Head of caudate nucleus (tissue), 42 donors: ENCODE results near the gene BLCAP.

ENCODE experiments used
- DNase-seq, 42 donors: peaks; one replicate each; pipeline versions ENCODE4 v3.0.0 to v3.0.0-alpha.2; 2020 to 2021; ENCODE audit warnings: mixed read lengths in 7 of 42
- intact Hi-C: fragments of 100-400 bp; cut with DNase I; formaldehyde crosslinking; loops from one replicate; pipeline ENCODE4 v1.15.0; 2022

BLCAP gene

DNA sequence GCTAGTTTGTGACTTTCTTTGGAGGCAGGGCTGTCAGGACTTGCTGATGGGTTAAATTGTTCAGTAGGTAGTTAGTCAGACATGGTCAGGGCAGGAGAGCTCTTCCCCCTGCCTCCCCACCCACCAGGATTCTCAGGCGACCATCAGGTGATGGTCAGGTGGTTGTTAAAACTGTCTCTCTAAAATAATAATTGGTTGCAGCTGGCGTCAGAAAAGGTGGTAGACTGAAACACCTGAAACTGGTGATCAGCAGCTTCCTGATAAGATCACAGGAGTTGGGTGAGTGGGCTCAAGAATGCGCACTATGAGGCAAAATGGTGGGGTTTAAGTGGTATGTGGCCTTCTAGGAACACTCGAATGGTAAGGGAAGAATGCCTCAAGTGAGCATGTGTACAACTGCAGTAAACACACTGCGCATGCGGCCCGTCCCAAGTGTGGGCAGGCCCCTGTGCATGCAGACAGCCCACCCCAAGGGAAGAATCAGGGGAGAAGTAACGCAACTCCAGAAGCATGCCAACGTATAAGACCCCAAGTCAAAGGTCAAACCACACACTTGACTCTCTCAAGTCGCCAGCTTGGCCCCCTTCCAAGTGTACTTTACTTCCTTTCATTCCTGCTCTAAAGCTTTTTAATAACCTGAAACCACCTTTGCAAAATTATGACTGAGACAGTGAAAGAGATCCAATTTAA is 7.9 kb upstream of the BLCAP start:
- DNase-seq = peak in 1 of 42 donors; percentile 35
- intact Hi-C loops = no loop called here

DNA sequence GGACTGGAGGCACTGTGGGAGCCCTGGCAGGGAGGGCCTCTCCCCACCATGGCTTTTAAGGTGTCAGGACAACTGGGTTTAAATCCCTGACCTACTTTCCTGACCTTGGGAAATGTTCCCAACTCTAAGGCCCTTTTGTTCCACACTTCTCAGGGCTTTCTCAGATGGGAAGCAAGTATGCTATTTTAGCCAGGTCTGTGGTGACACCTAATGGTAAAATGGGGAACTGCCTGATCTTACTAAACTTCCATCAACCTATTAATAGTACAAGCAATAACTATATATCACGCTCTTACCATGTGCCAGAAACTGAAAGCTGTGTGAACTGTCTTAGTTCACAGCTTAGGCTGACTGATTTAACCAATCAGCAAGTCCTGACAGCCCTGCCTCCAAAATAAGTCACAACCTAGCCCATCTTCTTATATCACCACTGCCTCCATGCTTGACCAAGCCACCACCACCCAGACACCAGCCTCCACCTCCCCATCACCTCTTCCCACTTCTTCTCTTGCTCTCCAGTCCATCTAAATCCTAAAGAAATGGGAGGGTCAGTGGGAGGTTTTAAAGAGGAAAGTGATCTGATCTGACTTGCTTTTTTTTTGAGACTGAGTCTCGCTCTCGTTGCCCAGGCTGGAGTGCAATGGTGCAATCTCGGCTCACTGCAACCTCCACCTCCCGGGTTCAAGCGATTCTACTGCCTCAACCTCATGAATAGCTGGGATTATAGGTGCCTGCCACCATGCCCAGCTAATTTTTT is 6.9 kb upstream of the BLCAP start:
- peak in 26 of 42 donors; percentile 11 to 87 (median 69) for DNase-seq
- intact Hi-C loops = loop anchor here (5.0 kb wide), 2 partner anchors 267 to 337 kb away; no protein-coding TSS in a partner anchor

DNA sequence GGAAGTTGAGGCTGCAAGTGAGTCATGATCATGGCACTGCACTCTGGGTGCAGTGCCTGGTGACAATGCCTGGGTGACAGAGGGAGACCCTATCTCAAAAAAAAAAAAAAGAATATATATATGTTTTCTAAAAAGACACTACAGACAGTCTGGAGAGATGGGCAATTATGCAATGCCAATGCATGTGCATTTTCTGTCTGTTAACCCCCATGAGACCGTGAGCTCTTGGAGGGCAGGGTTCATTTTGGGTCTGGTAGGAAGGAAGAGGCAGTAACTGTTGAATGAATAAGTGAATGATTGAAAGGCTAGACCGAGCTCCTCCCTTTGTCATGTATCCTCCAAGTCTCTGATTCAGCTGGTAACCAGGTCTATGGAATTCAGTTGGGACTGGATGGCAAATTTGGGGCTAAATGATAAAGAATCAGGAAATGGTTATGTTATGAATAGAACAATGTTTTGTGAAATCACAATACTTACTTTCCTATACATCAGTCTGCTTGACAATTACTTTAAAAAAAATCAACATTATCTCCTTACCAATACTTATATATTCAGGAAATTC is 5.6 kb upstream of the BLCAP start:
- DNase-seq = no peak
- intact Hi-C loops = loop anchor here (5.0 kb wide), 2 partner anchors 266 to 336 kb away; no protein-coding TSS in a partner anchor

DNA sequence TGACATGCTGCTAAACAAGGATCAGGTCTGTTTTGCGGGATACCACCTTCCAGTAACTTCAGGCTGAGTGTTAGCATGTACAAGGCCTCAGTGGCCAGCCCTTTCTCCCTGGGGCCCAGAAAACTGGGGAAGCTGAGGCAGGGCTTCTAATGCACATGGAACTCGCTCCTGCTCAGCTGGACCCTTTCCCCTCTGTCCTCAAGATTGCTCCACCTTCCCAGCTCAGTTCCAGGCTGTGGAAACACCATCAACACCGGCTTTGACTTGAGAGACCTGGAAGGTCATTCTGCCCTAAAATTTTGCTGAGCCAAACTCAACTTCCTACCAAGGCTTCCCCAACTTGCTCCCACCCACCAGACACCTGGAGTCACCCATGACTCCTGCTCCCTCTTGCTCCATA is 4.2 kb upstream of the BLCAP start:
- peak in 3 of 42 donors; percentile 4 to 11 (median 5) for DNase-seq
- intact Hi-C loops = loop anchor here (5.0 kb wide), 2 partner anchors 265 to 335 kb away; no protein-coding TSS in a partner anchor

DNA sequence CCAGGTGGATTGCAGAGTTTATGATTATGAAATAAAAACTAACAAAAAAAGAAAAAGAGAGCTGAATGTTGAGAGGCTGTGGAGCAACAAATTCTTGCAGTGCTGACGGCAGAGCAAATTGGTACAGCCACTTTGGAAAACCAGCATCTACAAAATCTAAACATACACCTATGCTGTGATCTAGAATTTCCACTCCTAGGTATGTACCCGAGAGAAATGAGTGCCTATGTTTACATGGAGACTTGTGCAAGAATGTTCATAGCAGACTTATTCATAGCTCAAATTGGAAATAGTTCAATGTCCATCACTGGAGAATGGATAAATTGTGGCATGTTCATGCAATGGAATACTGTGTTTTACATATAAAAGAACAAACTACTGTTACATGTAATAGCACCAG is 3.0 kb upstream of the BLCAP start:
- DNase-seq = peak in 1 of 42 donors; percentile 8
- intact Hi-C loops = loop anchor here (5.0 kb wide), 2 partner anchors 263 to 333 kb away; no protein-coding TSS in a partner anchor

DNA sequence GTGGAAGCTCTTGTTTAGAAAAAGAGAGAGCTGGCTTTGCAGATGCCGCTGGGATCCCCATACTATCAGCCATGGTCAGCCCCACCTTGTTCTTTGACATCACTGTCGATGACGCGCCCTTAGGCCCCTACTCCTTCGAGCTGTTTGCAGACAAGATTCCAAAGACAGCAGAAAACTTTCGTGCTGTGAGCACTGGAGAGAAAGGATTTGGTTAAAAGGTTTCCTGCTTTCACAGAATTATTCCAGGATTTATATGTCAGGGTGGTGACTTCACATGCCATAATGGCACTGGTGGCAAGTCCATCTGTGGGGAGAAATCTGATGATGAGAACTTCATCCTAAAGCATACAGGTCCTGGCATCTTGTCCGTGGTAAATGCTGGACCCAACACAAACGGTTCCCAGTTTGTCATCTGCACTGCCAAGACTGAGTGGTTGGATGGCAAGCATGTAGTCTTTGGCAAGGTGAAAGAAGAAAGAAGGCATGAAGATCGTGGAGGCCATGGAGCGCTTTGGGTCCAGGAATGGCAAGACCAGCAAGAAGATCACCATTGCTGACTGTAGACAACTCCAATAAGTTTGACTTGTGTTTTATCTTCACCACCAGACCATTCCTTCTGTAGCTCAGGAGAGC is 2.4 kb upstream of the BLCAP start:
- peak in 4 of 42 donors; percentile 7 to 29 (median 16) for DNase-seq
- intact Hi-C loops = loop anchor here (5.0 kb wide), 2 partner anchors 263 to 333 kb away; no protein-coding TSS in a partner anchor

DNA sequence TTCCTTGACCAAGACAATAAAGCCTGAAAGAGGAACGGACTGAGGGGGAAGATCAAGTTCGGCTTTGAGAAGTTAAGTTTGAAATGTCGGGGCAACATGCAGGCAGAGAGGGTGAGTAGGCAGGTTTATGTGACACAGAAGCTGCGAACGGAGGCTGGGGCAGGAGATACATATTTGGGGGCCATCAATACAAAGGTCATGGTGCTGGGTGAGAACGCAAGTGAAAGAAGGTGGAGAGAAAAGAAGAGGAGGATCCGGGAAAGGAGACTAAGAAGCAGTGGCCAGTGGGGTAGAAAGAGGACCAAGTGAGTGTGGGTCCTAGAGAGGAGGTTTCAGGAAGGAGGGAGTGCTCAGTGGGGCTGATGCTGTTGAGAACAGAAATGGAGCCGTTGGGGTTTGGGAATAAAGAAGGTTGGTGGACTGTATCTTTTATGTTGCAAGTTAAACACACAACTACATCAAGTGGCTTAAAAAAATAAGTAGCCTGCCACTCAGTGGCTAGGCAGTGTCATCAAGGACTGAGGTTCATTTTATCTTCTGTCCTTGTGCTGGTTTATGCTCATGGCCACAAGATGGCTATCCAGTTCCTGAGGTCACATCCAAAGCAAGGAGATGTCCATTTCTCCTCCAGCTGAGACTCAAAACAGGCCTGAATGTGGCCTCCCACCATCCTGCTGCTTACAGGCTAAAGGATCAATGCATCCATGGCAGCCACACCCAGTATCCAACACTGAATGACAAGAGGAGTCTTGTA is 1.7 kb upstream of the BLCAP start:
- peak in 3 of 42 donors; percentile 17 to 22 (median 17) for DNase-seq
- intact Hi-C loops = no loop called here

DNA sequence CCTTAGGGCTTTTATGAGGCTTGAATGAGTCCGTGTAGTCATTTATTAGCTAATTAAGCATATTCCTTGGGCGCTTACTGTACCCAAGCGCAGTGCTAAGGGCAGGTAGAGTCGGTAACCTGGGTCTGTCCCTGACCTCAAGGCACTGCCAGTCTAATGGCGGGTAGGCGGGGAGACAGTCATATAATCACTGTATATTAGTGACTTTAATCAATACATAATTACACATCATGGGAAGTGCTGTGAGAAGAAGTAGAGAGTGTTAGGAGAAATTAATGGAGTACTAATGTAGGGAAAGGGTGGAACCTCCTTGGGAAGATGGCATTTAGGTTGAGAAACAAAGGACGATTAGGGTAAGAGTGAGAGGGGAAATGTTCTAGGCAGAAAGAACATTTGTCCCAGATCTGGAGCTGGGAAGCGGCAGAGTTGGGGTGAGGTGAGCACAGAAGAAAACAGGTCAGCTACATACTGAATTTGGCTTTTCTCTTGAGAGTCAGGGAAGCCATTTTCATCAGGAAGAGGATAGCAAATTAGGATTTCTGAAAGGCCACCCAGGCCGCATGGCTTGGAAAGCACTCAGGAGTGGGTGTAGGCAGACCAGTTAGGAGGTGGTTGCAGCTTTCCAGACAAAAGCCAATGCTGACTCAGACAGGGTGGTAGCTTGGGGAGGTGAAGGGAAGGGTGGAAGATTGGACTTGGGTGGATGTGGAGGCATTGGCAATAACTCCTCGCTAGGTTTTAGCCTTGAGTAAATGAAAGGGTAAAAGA is 954 bp upstream of the BLCAP start:
- DNase-seq = peak in 3 of 42 donors; percentile 16 to 38 (median 32)
- intact Hi-C loops = no loop called here

DNA sequence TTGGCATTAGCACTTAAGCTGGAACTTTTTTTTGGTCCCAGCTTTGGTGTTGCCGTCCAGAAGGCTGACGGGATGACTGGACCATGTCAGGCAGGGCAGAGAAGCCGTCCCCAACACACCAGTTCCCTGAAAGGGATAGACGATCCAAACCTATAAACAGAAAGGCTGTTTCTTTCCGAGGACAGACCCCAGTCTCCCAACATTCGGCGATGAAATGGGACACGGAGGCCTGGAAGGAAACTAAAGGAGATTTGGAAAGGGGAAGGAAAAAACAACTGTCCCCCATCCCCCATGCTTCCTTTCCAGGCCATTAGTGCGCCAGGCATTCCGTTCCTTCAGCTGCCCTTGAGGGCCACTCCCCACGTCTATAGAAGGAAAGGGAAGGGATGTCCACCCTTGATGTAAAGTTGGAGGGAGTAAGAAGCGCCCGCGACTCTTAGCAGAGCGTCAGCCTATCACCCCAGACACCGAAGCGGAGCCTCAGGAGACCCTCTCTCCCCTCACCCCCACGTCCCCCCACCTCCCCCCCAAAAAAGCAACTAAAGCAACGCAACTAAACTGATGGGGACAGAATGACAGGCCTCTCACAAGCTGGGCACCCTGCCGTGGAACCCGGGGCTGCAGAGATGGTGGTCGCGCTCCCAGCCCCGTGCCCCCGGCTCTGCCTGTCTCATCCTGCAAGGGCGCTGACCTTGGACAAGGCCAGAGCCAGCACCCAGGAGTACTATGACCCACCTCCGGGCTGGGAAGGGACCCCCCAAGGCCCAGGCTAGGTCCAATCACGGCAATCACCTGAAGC is 638 bp downstream of the BLCAP start:
- peak in 3 of 42 donors; percentile 5 to 34 (median 10) for DNase-seq
- intact Hi-C loops = no loop called here

DNA sequence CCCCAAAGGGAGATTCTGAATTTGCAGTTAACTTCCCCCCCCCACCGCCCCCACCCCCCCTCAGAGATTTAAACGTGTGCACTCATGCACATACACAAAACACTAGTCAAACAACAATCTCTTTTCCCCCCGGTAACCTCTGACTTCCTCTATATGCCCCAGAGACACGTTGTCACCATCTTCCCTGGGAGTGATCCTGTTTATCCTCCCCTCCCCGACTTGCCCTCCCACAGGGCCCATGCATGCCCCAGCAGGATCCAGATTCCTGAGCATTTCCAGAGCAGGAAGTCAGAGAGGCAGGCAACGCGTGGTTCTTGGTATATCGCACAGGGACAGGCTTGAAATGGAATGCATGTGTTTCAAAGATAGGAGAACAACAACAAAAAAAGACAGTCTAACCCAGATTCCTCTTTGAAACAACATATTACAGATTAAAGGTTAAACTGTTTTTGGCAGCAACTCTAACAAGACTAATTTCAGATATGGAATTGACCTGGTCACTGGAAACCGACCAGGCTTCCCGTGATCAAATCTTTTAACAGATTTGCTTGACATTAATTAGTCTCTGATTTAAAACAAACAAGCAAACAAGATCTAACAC is 1.3 kb downstream of the BLCAP start:
- intact Hi-C loops = no loop called here
- peak in 17 of 42 donors; percentile 14 to 65 (median 45) for DNase-seq

DNA sequence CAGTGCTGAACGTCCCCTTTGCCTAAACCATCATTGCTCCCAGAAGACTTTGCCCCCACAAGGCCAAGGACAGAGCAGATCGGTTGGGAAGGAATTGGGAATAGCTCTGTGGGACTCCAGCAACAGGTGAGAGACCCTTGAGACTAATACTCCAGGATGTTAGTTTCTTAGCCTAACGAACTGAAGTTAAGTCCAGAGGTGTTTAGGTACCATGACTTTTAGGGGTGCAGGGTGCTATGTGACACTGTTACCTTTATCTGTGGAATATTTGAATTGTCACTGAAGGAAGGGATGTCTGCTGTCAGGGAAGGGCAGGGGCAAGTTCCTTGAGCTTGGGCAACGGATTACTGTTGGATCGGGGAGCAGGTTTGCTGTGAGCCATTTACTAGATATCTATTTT is 1.9 kb downstream of the BLCAP start:
- intact Hi-C loops = no loop called here
- peak in 2 of 42 donors; percentile 3 to 25 for DNase-seq

DNA sequence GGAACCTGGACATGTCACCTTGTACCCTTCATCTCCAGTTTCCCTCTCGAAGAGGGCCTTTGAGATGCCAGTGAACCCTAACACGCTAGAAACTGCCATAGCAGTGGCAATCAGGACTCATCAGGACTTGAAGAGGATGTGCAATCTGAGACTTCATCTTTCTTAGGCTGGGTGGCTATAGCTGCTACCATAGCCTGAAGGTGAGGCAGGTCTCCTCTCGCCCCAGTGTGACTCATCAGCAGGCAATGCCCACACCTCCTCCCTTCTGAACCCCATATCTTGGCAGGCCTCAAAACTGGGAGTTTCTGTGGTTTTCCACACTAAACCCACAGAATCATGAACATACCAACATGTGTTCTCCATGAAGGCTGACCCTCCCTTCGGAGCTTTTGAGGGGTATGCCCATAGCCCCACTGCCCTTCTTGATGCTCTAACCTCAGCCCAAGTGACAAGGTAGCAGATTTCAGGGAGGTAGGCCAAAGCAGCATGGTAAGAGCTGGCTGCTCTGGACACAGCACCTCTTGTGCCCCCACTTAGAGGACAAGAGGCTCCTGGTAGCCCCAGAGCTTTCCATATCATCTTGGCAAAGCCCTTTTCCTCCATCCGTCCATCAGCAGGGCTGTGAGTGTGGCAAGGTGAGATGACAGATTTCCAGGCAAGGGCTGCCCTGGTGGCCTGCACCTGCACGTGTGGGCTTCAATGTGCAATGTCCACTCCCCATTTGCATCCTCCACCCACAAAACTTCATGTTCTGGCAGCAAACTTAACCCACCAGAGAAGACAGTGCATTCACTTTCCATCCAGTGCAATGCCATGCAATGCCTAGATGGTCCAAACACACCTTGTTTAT is 2.6 kb downstream of the BLCAP start:
- intact Hi-C loops = no loop called here
- peak in 3 of 42 donors; percentile 5 to 29 (median 8) for DNase-seq

DNA sequence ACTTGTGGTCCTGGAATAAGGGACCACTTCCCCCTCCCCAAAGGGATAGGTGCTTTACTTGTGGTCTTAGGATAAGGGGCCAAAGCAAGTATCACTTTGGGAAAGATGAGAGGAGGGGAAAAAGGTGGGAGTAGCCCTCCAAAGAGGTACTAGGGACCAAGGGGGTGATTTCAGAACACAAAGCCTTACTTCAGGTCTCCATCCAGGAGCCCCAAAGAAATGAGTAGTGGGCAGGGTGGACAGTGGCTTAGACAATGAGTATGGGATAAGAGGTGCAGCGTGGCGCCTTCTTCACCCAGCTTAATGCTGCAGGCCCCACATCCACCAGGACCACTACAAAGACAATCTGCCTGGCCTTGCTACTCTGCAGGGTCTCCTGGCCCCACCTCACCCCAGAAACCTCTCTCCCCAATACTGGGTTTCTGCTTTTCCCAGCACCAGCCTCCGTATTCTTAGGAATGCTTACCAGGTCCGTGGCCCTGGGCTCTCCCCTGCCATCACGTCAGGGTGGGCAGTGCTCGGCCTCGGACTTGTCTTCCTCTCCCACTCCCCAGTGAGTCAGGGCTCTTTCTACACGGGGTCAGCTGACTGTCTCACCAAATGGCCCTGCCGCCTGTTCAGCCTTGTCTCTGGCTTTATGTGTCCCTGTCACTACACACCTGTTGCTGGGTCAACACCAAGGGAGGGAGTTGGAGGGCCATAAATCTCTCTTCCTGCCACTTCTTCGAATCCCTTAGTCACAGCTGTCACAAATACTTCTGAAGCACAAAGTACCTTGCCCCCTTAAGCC is 3.6 kb downstream of the BLCAP start:
- peak in 6 of 42 donors; percentile 17 to 48 (median 29) for DNase-seq

DNA sequence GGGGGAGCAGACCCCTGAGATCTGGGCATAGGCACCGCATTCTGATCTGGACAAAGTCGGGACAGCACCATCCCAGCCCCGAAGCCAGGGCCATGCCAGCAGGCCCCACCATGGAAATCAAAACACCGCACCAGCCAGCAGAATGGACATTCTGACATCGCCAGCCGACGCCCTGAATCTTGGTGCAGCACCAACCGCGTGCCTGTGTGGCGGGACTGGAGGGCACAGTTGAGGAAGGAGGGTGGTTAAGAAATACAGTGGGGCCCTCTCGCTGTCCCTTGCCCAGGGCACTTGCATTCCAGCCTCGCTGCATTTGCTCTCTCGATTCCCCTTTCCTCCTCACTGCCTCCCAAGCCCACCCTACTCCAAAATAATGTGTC is 4.7 kb downstream of the BLCAP start:
- peak in 11 of 42 donors; percentile 9 to 53 (median 33) for DNase-seq
- intact Hi-C loops = no loop called here

More for the DNA sequence above, 3.6 kb downstream of the BLCAP start:
- intact Hi-C loops = no loop called here
